Activated naive CD4-positive, alpha-beta T cell (primary cell): ENCODE results near the gene RINT1.
"Not testable (repeated sequence)": the region's sequence is repeated elsewhere in the genome, so short reads cannot be mapped to it uniquely, and the experiment has no call there.

ENCODE experiments used
- DNase-seq, 4 experiments: peaks; one replicate each; lab custom pipeline; 2025; lab: John Stamatoyannopoulos, UW

RINT1 gene

DNA sequence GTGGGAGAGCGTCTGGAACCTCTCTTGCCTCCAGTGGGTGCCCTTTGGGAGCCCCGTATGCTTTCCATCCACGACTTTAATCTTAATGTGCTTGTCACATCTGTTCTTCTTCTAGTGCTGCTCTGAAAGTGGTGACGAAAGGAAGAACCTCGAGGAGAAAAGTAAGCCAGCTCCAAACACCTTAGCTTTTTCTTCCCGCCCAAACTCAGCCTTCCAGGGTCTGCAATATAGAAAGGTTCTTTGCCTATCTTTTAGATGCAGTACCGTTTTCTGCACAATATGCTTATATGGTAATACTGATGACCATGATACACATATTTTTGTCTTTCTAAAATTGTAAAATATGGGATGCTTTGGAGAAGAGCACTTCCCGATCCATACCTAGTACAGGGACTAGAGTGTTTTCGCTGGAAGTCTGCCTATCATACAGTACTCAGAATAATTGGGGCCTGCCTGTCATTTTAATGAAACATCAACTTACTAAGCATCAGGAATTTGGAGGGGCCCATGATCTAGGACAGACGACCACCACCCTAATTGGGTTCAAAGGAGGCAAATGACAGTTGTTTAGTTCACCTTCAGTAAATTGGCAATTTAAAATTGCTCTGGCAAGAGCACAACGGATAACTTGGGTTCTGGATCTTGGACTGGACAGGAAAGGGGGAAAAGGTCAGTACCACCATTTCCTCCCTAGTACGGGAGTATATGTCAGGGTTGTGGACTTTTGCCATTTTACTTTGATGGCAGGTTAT lies 884 bp downstream of the RINT1 start:
- DNase-seq, result no peak

GRCh38 chr7:105538339-105538738 lies 6.3 kb downstream of the RINT1 start:
- DNase-seq, result no peak

DNA sequence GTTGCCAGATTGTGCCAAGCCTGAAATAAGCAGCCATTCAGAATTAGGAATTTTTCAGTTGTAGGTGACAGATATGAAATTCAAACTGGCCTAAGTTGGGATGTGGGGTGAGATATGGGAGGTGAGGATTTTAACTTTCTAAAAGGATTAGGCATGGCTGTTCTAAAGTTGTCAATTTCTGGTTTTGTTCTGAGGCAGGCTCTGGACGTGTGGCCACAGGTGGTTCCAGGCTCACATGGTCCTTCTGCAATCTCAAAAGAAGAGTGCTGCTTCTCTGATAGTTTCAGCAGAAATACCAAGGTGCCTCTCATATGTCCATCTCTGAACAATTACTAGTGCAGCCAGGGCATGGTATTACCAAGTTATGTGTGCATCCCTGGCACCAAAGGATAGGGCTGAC lies 27.9 kb downstream of the RINT1 start:
- DNase-seq, result no peak

- DNase-seq, result no peak
Observed at GRCh38 chr7:105565190-105565589, 33.2 kb downstream of the RINT1 start.

DNA sequence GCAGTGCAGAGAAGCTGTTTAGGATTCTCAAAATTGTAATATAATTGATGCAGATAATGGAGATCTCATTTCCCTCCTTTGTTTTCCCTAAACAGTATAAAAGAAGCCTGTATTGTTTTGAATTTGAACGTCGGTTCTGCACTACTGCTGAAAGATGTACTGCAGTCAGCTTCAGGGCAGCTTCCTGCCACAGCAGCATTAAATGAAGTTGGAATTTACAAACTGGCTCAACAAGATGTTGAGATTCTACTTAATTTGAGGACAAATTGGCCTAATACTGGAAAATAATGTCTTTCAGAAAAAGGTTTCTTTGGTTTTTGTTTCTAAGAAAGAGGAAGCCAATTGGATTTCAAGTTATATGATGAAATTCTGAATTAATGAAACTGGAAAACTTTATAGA lies 35.0 kb downstream of the RINT1 start:
- no peak for DNase-seq

DNA sequence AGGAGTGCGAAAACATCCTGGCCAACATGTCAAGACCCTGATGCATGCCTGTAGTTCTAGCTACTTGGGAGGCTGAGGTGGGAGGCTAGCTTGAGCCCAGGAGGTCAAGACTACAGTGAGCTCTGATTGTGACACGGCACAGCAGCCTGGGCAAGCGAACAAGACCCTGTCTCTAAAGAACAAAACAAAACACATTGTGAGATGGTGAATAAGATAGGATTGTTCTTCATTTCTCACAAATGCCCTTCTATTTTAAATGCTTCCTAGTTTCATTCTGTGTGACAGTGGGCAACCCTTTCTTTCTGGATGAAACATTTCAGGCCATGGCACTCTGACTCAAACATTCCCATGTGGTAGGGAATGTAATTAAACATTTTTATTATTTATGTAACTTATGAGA lies 35.8 kb downstream of the RINT1 start:
- DNase-seq, result no peak

DNA sequence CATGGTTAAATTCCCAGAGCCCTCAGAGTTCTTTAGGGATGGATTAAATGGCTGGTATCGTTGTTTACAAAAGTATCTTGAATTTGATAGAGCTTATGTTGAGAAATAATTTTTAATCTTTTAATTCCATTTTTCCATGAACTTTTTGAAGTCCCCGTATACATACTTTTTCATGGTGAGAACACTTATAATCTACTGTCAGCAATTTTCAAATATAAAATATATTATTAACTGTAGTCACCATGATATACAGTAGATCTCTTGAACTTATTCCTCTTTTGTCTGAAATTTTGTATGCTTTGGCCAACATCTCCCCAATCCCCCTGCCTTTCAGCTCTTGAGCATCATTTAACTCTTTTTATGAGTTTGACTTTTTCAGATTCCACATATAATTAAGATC lies 39.9 kb downstream of the RINT1 start:
- DNase-seq, result no peak

- DNase-seq, result no peak
Observed at GRCh38 chr7:105577251-105577650, 45.2 kb downstream of the RINT1 start.

DNA sequence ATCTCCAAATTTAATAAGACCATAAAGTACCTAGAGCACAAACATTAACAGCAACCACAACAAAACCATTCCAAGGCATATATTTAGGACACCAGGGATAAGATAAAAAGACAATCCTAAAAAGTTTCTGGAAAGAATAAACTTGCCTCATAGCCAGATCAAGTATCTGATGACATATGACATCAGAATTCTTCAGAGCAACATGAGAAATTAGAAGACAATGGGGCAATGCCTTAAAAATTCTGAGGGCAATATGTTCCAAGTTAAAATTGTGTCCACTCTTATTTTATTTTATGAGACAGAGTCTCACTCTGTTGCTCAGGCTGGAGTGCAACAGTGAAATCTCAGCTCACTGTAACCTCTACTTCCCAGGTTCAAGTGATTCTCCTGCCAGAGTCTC lies 46.5 kb downstream of the RINT1 start:
- no peak for DNase-seq

DNA sequence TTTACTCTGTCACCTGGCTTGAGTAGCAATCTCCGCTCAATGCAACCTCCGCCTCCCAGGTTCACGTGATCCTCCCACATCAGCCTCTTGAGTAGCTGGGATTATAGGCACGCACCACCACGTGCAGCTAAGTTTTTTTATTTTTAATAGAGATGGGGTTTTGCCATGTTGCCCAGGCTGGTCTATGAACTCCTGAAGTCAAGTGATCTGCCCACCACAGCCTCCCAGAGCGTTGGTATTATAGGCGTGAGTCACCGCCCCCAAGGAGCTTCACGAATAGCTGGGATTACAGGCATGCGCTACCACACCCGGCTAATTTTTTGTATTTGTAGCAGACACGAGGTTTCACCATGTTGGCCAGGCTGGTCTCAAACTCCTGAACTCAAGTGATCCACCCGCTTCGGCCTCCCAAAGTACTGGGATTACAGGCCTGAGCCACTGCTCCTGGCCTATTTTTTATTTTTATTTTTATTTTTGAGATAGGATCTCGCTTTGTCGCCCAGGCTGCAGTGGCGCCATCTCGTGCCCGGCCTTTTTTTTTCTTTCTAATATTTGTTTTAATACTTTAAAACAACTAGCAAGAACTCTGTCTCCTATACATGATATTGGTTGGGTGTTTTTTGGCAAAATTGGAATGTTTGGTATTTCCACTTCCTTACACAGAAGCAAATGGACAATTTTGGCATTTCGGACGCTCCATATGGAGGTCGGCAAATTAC lies 48.2 kb downstream of the RINT1 start:
- DNase-seq, result no peak

- DNase-seq, result peak in 1 of 4 experiments; percentile 7
Observed at GRCh38 chr7:105581066-105581811, 49.2 kb downstream of the RINT1 start, which contains the start of gene EFCAB10. EFCAB10 (minus strand) TSS chr7:105581493; CDS start chr7:105581463, 30 bp downstream.

GRCh38 chr7:105583061-105583460 lies 51.1 kb downstream of the RINT1 start:
- no peak for DNase-seq

GRCh38 chr7:105584165-105584564 lies 52.2 kb downstream of the RINT1 start:
- DNase-seq, result no peak

DNA sequence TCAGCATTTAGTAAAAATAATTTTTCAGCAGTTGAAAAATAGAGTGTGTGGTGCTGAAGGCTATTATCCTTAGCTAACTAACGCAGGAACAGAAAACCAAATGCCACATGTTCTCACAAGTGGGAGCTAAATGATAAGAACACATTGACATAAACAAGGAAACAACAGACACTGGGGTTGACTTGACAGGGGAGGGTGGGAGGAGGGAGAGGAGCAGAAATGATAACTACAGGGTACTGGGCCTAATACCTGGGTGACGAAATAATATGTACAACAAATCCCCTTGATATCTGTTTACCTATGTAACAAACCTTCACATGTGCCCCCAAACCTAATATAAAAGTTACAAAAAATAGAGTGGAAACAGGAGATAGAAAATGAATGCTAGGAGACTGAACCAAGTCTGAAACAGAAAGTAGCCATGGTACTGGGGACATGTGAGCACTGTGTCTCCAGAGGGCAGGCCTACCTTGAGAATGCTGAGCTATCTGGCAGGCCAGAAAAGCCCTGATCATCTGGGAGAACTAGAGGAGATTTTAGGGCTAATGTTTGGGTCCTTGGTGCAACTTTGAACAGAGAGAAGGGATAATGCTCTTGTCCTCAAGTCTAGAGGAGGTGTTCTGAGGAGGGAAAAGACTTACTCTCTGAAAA lies 54.0 kb downstream of the RINT1 start:
- no peak for DNase-seq

- DNase-seq, result no peak
Observed at GRCh38 chr7:105587909-105588635, 56.1 kb downstream of the RINT1 start.

- peak in 1 of 4 experiments; percentile 10 for DNase-seq
Observed at GRCh38 chr7:105589356-105590077, 57.5 kb downstream of the RINT1 start.

DNA sequence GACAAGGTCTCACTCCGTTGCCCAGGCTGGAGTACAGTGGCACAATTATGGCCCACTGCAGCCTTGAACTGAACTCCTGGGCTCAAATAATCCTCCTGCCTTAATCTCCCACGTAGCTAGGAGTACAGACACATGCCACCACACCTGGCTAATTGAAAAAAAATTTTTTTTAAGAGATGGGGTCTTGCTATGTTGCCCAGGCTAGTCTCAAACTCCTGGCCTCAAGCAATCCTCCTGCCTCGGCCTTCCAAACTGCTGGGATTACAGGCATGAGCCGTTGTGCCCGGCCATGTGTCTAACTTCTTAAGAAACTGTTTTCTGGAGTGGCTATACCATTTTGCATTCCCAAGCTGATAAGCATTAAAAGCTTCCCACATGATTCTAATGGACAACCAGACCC lies 58.8 kb downstream of the RINT1 start:
- no peak for DNase-seq

GRCh38 chr7:105591522-105591921 lies 59.5 kb downstream of the RINT1 start:
- DNase-seq, result no peak

DNA sequence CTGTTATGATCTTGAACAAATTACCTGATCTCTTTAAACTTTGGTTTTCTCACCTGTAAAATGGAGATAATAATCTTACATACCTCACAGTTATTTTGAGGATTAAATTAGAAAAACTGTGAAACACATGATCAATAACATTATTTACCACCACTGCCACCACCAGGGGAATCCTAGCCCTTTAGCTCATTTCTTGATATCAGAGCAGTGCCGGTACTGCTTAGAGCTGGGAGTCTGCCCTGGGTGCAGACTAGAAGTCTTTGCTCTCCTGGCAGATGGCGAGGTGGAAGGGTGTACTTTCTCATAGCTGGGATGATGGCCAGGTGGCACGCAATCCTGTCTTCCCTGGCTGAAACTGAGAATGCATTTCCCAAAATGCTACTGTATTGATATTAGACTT lies 62.0 kb downstream of the RINT1 start:
- DNase-seq, result no peak

DNA sequence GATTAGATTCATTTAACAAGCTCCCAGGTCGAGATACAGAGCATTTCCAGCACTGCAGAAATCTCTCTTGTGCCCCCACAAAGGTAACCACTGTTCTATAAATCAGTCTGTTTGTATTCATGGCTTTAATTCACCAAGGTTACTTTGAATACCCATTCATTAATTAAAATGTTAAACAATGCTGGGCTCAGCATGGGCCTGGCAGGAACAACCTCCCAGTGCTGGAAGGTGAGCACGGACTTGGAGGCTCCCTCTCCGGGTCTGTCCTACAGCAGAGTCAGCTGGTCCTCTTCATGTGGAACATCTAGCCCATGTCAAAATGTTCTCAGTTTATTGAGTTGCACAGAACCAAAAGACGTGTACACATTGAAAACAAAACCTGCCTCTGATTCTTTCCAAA lies 64.9 kb downstream of the RINT1 start:
- DNase-seq, result no peak

GRCh38 chr7:105599080-105599479 lies 67.1 kb downstream of the RINT1 start:
- DNase-seq, result not testable (repeated sequence)
